Endothelial cell of umbilical vein (primary cell): Measurements from ENCODE around the gene USP36. TPM values are rescaled to one million over a fixed set of nuclear protein-coding genes. Genes with fewer than 3 reads are reported as not detected.

ENCODE experiments used
- BruUV-seq: library from RNA; stranded (reverse); fragments of 400-500 nt; replicated peaks from 2 replicates; lab custom pipeline; 2021; lab: Mats Ljungman, UMichigan
- CTCF ChIA-PET: fragments of 300-600, 350-600 bp; sonication (Branson Sonifier 250); formaldehyde crosslinking; loops from one replicate; lab custom pipeline; 2021; ENCODE audit warnings: antibody characterized with exemption, inconsistent platforms; lab: Charles Lee
- POLR2A ChIA-PET: fragments of 300-600, 350-600 bp; sonication (Branson Sonifier 250); formaldehyde crosslinking; loops from one replicate; lab custom pipeline; 2021; ENCODE audit warnings: antibody characterized with exemption, inconsistent platforms; lab: Charles Lee
- DNase-seq: peaks from one replicate; pipeline ENCODE4 v3.0.0-alpha.2; 2011; ENCODE audit warnings: low read depth, low spot score
- FAIRE-seq: peaks from 2 replicates; lab custom pipeline; 2011; peaks lifted over from hg19 to GRCh38; lab: Jason Lieb, UNC
- H2AFZ ChIP-seq: 2 replicates; pipeline ENCODE4 v1.6.0; 2012; ENCODE audit warnings: low read depth, low read length, control low read depth, inconsistent platforms
- H3K27ac ChIP-seq: 2 replicates; pipeline ENCODE4 v1.5.1; 2011; ENCODE audit warnings: low read depth, mild to moderate bottlenecking, control low read depth, low read length, moderate library complexity; ENCODE audit not compliant: insufficient read depth
- H3K27me3 ChIP-seq, 2 experiments: 2 replicates each; pipeline versions ENCODE4 v1.6.0 to v1.6.1; 2011; ENCODE audit warnings: low read length in 2 of 2, mixed read lengths in 1 of 2; ENCODE audit not compliant: control insufficient read depth in 2 of 2, insufficient read depth in 2 of 2
- H3K36me3 ChIP-seq, 2 experiments: 2 replicates in 1 of 2; 3 replicates in 1 of 2; pipeline ENCODE4 v1.5.1; 2011; ENCODE audit warnings: low read length in 2 of 2, mild to moderate bottlenecking in 1 of 2, moderate library complexity in 1 of 2; ENCODE audit not compliant: control insufficient read depth in 2 of 2, insufficient read depth in 2 of 2; ENCODE audit errors: extremely low read depth in 1 of 2
- H3K4me1 ChIP-seq: 3 replicates; pipeline ENCODE4 v1.5.1; 2011; ENCODE audit warnings: mild to moderate bottlenecking, low read length; ENCODE audit not compliant: control insufficient read depth, insufficient read depth; ENCODE audit errors: extremely low read depth
- H3K4me2 ChIP-seq: 2 replicates; pipeline ENCODE4 v1.6.1; 2011; ENCODE audit warnings: low read length, control low read depth, mixed read lengths; ENCODE audit not compliant: insufficient read depth
- H3K4me3 ChIP-seq, 3 experiments: fragments of 200-600 bp in 1 of 3; sonication (generic), shearing (Covaris generic) in 1 of 3; replicated peaks in 1 of 3; 2 replicates each; pipeline ENCODE4 v1.5.1; 2011 to 2016; ENCODE audit warnings: control low read depth in 3 of 3, low read length in 3 of 3, mild to moderate bottlenecking in 2 of 3, inconsistent platforms in 1 of 3, low read depth in 1 of 3, moderate library complexity in 1 of 3; ENCODE audit not compliant: insufficient read depth in 1 of 3
- H3K79me2 ChIP-seq: 2 replicates; pipeline ENCODE4 v1.6.0; 2012; ENCODE audit warnings: low read length, inconsistent platforms; ENCODE audit not compliant: control insufficient read depth, insufficient read depth
- H3K9ac ChIP-seq: replicated peaks from 2 replicates; pipeline ENCODE3; 2011; ENCODE audit warnings: low read length, control low read depth; ENCODE audit not compliant: insufficient read depth; ENCODE audit errors: extremely low read depth
- H3K9me1 ChIP-seq: replicated peaks from 3 replicates; pipeline ENCODE4 v1.6.0; 2011; ENCODE audit warnings: mild to moderate bottlenecking, low read length; ENCODE audit not compliant: control insufficient read depth, insufficient read depth; ENCODE audit errors: extremely low read depth
- H3K9me3 ChIP-seq: replicated peaks from 2 replicates; pipeline ENCODE4 v1.5.1; 2012; ENCODE audit warnings: low read length, inconsistent platforms; ENCODE audit not compliant: control insufficient read depth, insufficient read depth
- H4K20me1 ChIP-seq: replicated peaks from 2 replicates; pipeline ENCODE3; 2011; ENCODE audit warnings: mild to moderate bottlenecking, low read length; ENCODE audit not compliant: control insufficient read depth, insufficient read depth; ENCODE audit errors: extremely low read depth
- EZH2 ChIP-seq: IDR thresholded peaks from 2 replicates; pipeline ENCODE4 v1.6.1; 2012; ENCODE audit warnings: borderline replicate concordance, low read depth, mild to moderate bottlenecking, moderate library complexity, low read length, inconsistent platforms; ENCODE audit not compliant: severe bottlenecking
- MAX ChIP-seq: IDR thresholded peaks from 2 replicates; pipeline ENCODE4 v1.6.1; 2011; ENCODE audit not compliant: insufficient read depth, insufficient read length
- dilution Hi-C: fragments of 300-500 bp; cut with MboI; formaldehyde crosslinking; loops from one replicate; pipeline ENCODE4 v1.15.0; 2019; ENCODE audit warnings: low sequenced_read_pairs; ENCODE audit not compliant: extremely low pct_ligation_motif_present
- intact Hi-C: fragments of 100-400 bp; cut with micrococcal nuclease; formaldehyde crosslinking; loops from one replicate; pipeline ENCODE4 v1.10.0; 2022
- polyA plus RNA-seq, 4 experiments: library from polyadenylated mRNA; depleted of rRNA in 3 of 4; stranded (reverse) in 3 of 4; unstranded in 1 of 4; fragments of >200 nt; gene quantifications; 2 replicates each; pipeline versions ENCODE4 v1.2.1 to v1.2.3, GENCODE V29; 2011 to 2012; ENCODE audit warnings: missing spikeins in 1 of 4
- total RNA-seq: library from RNA; stranded (reverse); gene quantifications from 2 replicates; pipeline ENCODE4 v1.2.3, GENCODE V29; 2021
- TF ChIP-seq, protein P1 (sequence below), 2 donors: IDR thresholded peaks; 1 replicate in 1 of 2; 2 replicates in 1 of 2; pipeline ENCODE4 v1.5.1; 2011; ENCODE audit warnings: low read length in 2 of 2, mild to moderate bottlenecking in 2 of 2, moderate library complexity in 2 of 2, control low read depth in 1 of 2, inconsistent platforms in 1 of 2, low read depth in 1 of 2; ENCODE audit not compliant: insufficient read depth in 1 of 2; ENCODE audit errors: extremely low read depth in 1 of 2

Gene USP36
- total and polyA plus RNA-seq, 2 donors (not counting 3 experiments of a cell fraction or from before 2014, with no cell fraction given): 29.8 to 46.6 TPM

GRCh38 chr17:78831688-78832540 lies 8.7 kb downstream of the USP36 start:
- H3K9me3 ChIP-seq: no peaks in the 10 kb centered on the region
- peaks cover 11% of the 10 kb centered on the region for H3K79me2 ChIP-seq
- H3K9me1 ChIP-seq: no peaks in the 10 kb centered on the region
- TF ChIP-seq, protein P1, sequence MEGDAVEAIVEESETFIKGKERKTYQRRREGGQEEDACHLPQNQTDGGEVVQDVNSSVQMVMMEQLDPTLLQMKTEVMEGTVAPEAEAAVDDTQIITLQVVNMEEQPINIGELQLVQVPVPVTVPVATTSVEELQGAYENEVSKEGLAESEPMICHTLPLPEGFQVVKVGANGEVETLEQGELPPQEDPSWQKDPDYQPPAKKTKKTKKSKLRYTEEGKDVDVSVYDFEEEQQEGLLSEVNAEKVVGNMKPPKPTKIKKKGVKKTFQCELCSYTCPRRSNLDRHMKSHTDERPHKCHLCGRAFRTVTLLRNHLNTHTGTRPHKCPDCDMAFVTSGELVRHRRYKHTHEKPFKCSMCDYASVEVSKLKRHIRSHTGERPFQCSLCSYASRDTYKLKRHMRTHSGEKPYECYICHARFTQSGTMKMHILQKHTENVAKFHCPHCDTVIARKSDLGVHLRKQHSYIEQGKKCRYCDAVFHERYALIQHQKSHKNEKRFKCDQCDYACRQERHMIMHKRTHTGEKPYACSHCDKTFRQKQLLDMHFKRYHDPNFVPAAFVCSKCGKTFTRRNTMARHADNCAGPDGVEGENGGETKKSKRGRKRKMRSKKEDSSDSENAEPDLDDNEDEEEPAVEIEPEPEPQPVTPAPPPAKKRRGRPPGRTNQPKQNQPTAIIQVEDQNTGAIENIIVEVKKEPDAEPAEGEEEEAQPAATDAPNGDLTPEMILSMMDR (IDR thresholded peaks at IDR 0.05; ENCODE audit: extremely low read depth in 1 of 2, insufficient read depth in 1 of 2, low read depth in 1 of 2, low read length in 2 of 2): no peak
- TF ChIP-seq MAX: no peak
- FAIRE-seq: no peak
- H3K27ac ChIP-seq: no peak overlapping the region
- POLR2A ChIA-PET: no interaction called here
- no peak overlapping the region for H3K9ac ChIP-seq
- no peaks in the 10 kb centered on the region for H4K20me1 ChIP-seq
- CTCF ChIA-PET: interaction anchor here (1.4 kb wide), 1 partner anchor 335 kb away, joined by 3 read pairs; no protein-coding TSS in a partner anchor
- no peak for DNase-seq
- intact Hi-C loops: no loop called here
- BruUV-seq: no TSS peak
- dilution Hi-C loops: no loop called here
- H3K4me2 ChIP-seq: no peak overlapping the region
- no peak overlapping the region for H3K4me3 ChIP-seq
- H2AFZ ChIP-seq: no peak overlapping the region
- H3K36me3 ChIP-seq: peaks cover 29 to 48% of the 10 kb centered on the region in 2 experiments
- no peaks in the 10 kb centered on the region for H3K4me1 ChIP-seq
- H3K27me3 ChIP-seq: no peaks in the 10 kb centered on the region

- Histone ChIP-seq H3K9me1 (no peaks in the 10 kb centered on the region), H4K20me1 (no peaks in the 10 kb centered on the region), H3K9me3 (no peaks in the 10 kb centered on the region), H3K4me2 (no peak overlapping the region), H3K79me2 (peaks cover 9% of the 10 kb centered on the region), H3K36me3 (peaks cover 21 to 34% of the 10 kb centered on the region in 2 experiments), H2AFZ (no peak overlapping the region), H3K4me1 (peaks cover 4% of the 10 kb centered on the region), H3K27ac (no peak overlapping the region), H3K27me3 (no peaks in the 10 kb centered on the region), H3K4me3 (no peak overlapping the region), H3K9ac (no peak overlapping the region)
- DNase-seq (no peak), FAIRE-seq (no peak)
- CTCF ChIA-PET: interaction anchor here (1.1 to 1.2 kb wide), 2 partner anchors 10 to 332 kb away, joined by 3 to 5 read pairs; no protein-coding TSS in a partner anchor
- POLR2A ChIA-PET: no interaction called here
- intact Hi-C loops (no loop called here), dilution Hi-C loops (no loop called here)
- TF ChIP-seq EZH2: no peak
- BruUV-seq: no TSS peak
Observed at GRCh38 chr17:78829477-78829876, 11.1 kb downstream of the USP36 start.
